K562 (cell line): ENCODE measurements around the gene RPS19BP1. TPM values are rescaled to one million over a fixed set of nuclear protein-coding genes. Genes with fewer than 3 reads are reported as not detected.

Experiments
- ATAC-seq: fragments of 200-7000 bp; cut with Tn5 transposase; 3 replicates; pipeline ENCODE4 v1.9.1; 2020; ENCODE audit warnings: moderate library complexity
- BruUV-seq: library from RNA; stranded (reverse); fragments of 400-500 nt; replicated peaks from 2 replicates; lab custom pipeline; 2021; lab: Mats Ljungman, UMichigan
- CTCF ChIA-PET: fragments of 300-600 bp; formaldehyde crosslinking; extraction: SDS; loops from one replicate; lab custom pipeline; 2021; ENCODE audit warnings: low intra/inter-chr PET ratio; lab: Yijun Ruan, JAX
- POLR2A ChIA-PET: fragments of 300-600, 350-650 bp; sonication (Branson Sonifier 250); formaldehyde crosslinking; extraction: SDS; loops from one replicate; lab custom pipeline; 2021; ENCODE audit warnings: antibody characterized with exemption, inconsistent platforms; lab: Yijun Ruan, JAX
- DNase-seq, 4 experiments: peaks; one replicate each; pipeline versions ENCODE4 v3.0.0 to v3.0.0-alpha.2; 2011 to 2018; ENCODE audit warnings: low spot score in 3 of 4, mixed read lengths in 3 of 4; ENCODE audit errors: extremely low read depth in 1 of 4
- FAIRE-seq: peaks from 2 replicates; lab custom pipeline; 2011; peaks lifted over from hg19 to GRCh38; lab: Jason Lieb, UNC
- H2AFZ ChIP-seq: 2 replicates; pipeline ENCODE4 v1.6.0; 2011; ENCODE audit warnings: low read depth, low read length, control low read depth, inconsistent platforms
- H3K27ac ChIP-seq: fragments of 200-600 bp; 3 replicates; pipeline ENCODE4 v1.8.0; 2011; ENCODE audit warnings: low read depth, mild to moderate bottlenecking, control low read depth, inconsistent platforms, low read length, moderate library complexity, mixed read lengths; ENCODE audit errors: extremely low read depth
- H3K27me3 ChIP-seq, 2 experiments: fragments of 300-600 bp in 1 of 2; 2 replicates in 1 of 2; 3 replicates in 1 of 2; pipeline versions ENCODE4 v1.6.0 to v1.8.0; 2011; ENCODE audit warnings: inconsistent platforms in 2 of 2, low read length in 2 of 2, mild to moderate bottlenecking in 1 of 2, mixed read lengths in 1 of 2, moderate library complexity in 1 of 2; ENCODE audit not compliant: control insufficient read depth in 2 of 2, insufficient read depth in 2 of 2
- H3K36me3 ChIP-seq: fragments of 300-600 bp; 3 replicates; pipeline ENCODE4 v1.8.0; 2011; ENCODE audit warnings: mild to moderate bottlenecking, low read length, inconsistent platforms; ENCODE audit not compliant: control insufficient read depth, insufficient read depth
- H3K4me1 ChIP-seq, 2 experiments: fragments of 200-600 bp in 1 of 2; replicated peaks in 1 of 2; 2 replicates in 1 of 2; 3 replicates in 1 of 2; pipeline versions ENCODE4 v1.5.1 to v1.8.0; 2011; ENCODE audit warnings: inconsistent platforms in 2 of 2, low read length in 2 of 2, mild to moderate bottlenecking in 1 of 2, mixed read lengths in 1 of 2, moderate library complexity in 1 of 2; ENCODE audit not compliant: control insufficient read depth in 2 of 2, insufficient read depth in 2 of 2
- H3K4me2 ChIP-seq: 2 replicates; pipeline ENCODE4 v1.6.1; 2011; ENCODE audit warnings: low read length, control low read depth, inconsistent platforms, mixed read lengths; ENCODE audit not compliant: insufficient read depth
- H3K4me3 ChIP-seq: fragments of 200-600 bp; sonication (generic), shearing (Covaris generic); 2 replicates; pipeline ENCODE4 v1.5.1; 2016; ENCODE audit warnings: control low read depth, inconsistent platforms
- H3K79me2 ChIP-seq: fragments of 200-600 bp; 3 replicates; pipeline ENCODE4 v1.8.0; 2011; ENCODE audit warnings: low read length, inconsistent platforms; ENCODE audit not compliant: control insufficient read depth, insufficient read depth
- H3K9ac ChIP-seq, 2 experiments: 2 replicates each; pipeline versions ENCODE4 v1.6.0 to v1.6.1; 2011; ENCODE audit warnings: low read depth in 2 of 2, low read length in 2 of 2, control low read depth in 1 of 2, inconsistent platforms in 1 of 2, mild to moderate bottlenecking in 1 of 2, mixed read lengths in 1 of 2; ENCODE audit not compliant: insufficient read depth in 1 of 2
- H3K9me1 ChIP-seq: one replicate; pipeline ENCODE4 v1.6.0; 2011; ENCODE audit warnings: inconsistent platforms, mild to moderate bottlenecking, low read length, moderate library complexity; ENCODE audit not compliant: control insufficient read depth, insufficient read depth
- H3K9me3 ChIP-seq: replicated peaks from 2 replicates; pipeline ENCODE4 v1.5.1; 2011; ENCODE audit warnings: low read depth, low read length, inconsistent platforms; ENCODE audit not compliant: control insufficient read depth, insufficient read depth
- H4K20me1 ChIP-seq: replicated peaks from 2 replicates; pipeline ENCODE4 v1.6.1; 2011; ENCODE audit warnings: low read length, inconsistent platforms, mixed read lengths; ENCODE audit not compliant: control insufficient read depth, insufficient read depth
- CEBPG ChIP-seq, 3 experiments: fragments of 200-800 bp in 1 of 3; sonication (Bioruptor generic) in 1 of 3; sonication (generic) in 1 of 3; formaldehyde crosslinking in 1 of 3; IDR thresholded peaks in 2 of 3; conservative IDR thresholded peaks in 1 of 3; 2 replicates each; pipeline versions ENCODE4 v1.6.1 to v1.8.0; 2016 to 2022; ENCODE audit warnings: missing compliant biosample characterization in 2 of 3, missing genetic modification characterization in 2 of 3, mild to moderate bottlenecking in 1 of 3, missing genetic modification reagents in 1 of 3
- FOSL1 ChIP-seq: fragments of 200-800 bp; sonication (Bioruptor generic); conservative IDR thresholded peaks from 2 replicates; pipeline ENCODE4 v1.6.1; 2016; ENCODE audit warnings: missing genetic modification characterization, missing compliant biosample characterization
- SIX5 ChIP-seq, 2 experiments: IDR thresholded peaks; 2 replicates each; pipeline ENCODE4 v1.6.1; 2011; ENCODE audit warnings: low read length in 2 of 2, borderline replicate concordance in 1 of 2, low read depth in 1 of 2, mild to moderate bottlenecking in 1 of 2, moderate library complexity in 1 of 2; ENCODE audit not compliant: insufficient read depth in 1 of 2
- TCF3 ChIP-seq: sonication (generic); formaldehyde crosslinking; IDR thresholded peaks from 2 replicates; pipeline ENCODE4 v1.4.0; 2020; ENCODE audit warnings: mild to moderate bottlenecking, missing genetic modification reagents
- WGBS: fragments of 100-300 bp; shearing (Covaris generic); methylation state at CpG from one replicate; pipeline ENCODE4 v1.1.6; 2016; ENCODE audit warnings: low coverage, mixed read lengths; ENCODE audit not compliant: insufficient coverage; ENCODE audit errors: missing lambda C conversion rate; 5-methylcytosine and 5-hydroxymethylcytosine counted together
- in situ Hi-C: fragments of 300-500 bp; cut with MboI; formaldehyde crosslinking; loops from 4 replicates; pipeline ENCODE4 v1.15.0; 2018; ENCODE audit warnings: inconsistent platforms, mixed read lengths
- intact Hi-C: fragments of 100-400 bp; cut with micrococcal nuclease; formaldehyde crosslinking; loops from 2 replicates; pipeline ENCODE4 v1.14.2; 2022
- polyA plus RNA-seq, 8 experiments: library from polyadenylated mRNA; depleted of rRNA in 4 of 8; stranded (reverse) in 5 of 8; unstranded in 3 of 8; fragments of >200 nt; fragmentation: Nextera tagmentation in 2 of 8; fragmentation: Illumina TruSeq in 1 of 8; extraction: Ambion mirVana in 2 of 8; extraction: Trizol in 1 of 8; gene quantifications; 2 replicates each; pipeline versions ENCODE4 v1.2.1 to v1.2.3, GENCODE V29; 2011 to 2014; ENCODE audit warnings: inconsistent platforms in 1 of 8, missing spikeins in 1 of 8
- total RNA-seq, 7 experiments: library from RNA; depleted of rRNA in 6 of 7; stranded (reverse); fragments of >200 nt in 6 of 7; fragmentation: Illumina TruSeq in 2 of 7; extraction: Trizol in 2 of 7; gene quantifications; 2 replicates each; pipeline versions ENCODE4 v1.2.1 to v1.2.3, GENCODE V29; 2011 to 2021; ENCODE audit warnings: low replicate concordance in 1 of 7
- TF ChIP-seq, protein P1 (sequence below): sonication (generic); formaldehyde crosslinking; IDR thresholded peaks from 2 replicates; pipeline ENCODE4 v1.8.1; 2022; ENCODE audit warnings: missing genetic modification reagents

Gene RPS19BP1
- total and polyA plus RNA-seq, 9 of the 15 experiments (the other 6 are each of a cell fraction or from before 2014, with no cell fraction given): 3.0 to 223 (median 84.3) TPM

DNA sequence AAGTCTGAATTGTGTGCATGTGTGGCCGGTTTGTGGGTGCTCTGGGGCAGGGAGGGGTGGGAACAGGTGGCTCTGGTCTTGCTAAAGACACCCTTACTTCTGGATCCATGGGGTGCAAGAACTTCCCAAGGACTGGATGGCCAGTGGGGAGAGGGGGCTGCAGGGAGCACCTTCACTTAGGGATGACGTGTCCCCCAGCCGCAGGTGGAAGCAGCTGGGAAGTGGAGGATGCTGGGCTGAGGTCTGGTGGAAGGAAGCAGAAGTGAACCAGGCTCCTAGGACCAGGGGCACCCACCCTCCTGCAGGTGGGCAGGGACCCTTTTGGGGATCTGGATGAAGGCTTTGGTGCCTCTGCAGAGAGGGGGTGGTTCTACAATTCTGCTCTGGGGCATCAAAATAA, 40.4 kb downstream of the RPS19BP1 start (continued):
- TF ChIP-seq, protein P1, sequence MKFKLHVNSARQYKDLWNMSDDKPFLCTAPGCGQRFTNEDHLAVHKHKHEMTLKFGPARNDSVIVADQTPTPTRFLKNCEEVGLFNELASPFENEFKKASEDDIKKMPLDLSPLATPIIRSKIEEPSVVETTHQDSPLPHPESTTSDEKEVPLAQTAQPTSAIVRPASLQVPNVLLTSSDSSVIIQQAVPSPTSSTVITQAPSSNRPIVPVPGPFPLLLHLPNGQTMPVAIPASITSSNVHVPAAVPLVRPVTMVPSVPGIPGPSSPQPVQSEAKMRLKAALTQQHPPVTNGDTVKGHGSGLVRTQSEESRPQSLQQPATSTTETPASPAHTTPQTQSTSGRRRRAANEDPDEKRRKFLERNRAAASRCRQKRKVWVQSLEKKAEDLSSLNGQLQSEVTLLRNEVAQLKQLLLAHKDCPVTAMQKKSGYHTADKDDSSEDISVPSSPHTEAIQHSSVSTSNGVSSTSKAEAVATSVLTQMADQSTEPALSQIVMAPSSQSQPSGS (CRISPR knock-in tag): no peak
- TF ChIP-seq CEBPG (CRISPR knock-in tag; IDR thresholded peaks at IDR 0.05) (no peak), CEBPG (tag; conservative IDR thresholded peaks at IDR 0.05 in 1 of 2, IDR thresholded peaks at IDR 0.05 in 1 of 2) (no peak), TCF3 (CRISPR knock-in tag) (no peak), FOSL1 (tag) (no peak)

DNA sequence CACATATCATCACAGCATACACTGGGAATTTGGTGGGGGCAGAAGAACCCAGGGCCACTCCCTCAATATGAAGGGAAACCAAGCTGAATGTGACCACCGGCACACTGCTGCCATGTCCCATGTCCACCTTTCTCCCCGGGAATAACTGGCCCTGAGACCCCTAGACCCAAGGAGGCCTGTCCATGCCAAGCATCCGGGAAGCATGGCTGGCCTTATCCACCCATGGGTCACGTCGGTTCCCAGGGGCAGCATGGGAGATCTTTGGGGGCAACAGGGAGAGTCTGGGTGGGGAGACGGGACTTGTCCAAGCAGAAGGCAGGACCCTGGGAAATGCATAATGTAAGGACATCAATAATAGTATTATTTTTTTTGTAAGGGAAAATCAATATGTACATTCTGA, 40.9 kb downstream of the RPS19BP1 start:
- Histone ChIP-seq H3K9ac (0 out of 4 replicates have a peak overlapping the region, but pooled peaks of 1 of the 2 experiments have one; percentile 75), H4K20me1 (no peaks in the 10 kb centered on the region), H3K4me1 (peaks cover 39 to 47% of the 10 kb centered on the region in 2 experiments), H3K4me3 (no peak overlapping the region), H3K9me1 (no peaks in the 10 kb centered on the region), H3K4me2 (no peak overlapping the region), H3K9me3 (no peaks in the 10 kb centered on the region), H2AFZ (no peak overlapping the region), H3K27ac (no peak overlapping the region), H3K79me2 (peaks cover 26% of the 10 kb centered on the region; the same call in 2 of the 3 replicates), H3K36me3 (peaks cover 10% of the 10 kb centered on the region; the same call in 1 of the 3 replicates), H3K27me3 (no peaks in the 10 kb centered on the region)
- DNase-seq: no peak
- CTCF ChIA-PET: no interaction called here
- 57% methylated on average over 4 of the region's 6 CpGs for WGBS
- no peak for TF ChIP-seq SIX5 (IDR thresholded peaks at IDR 0.05; ENCODE audit: borderline replicate concordance in 1 of 2, insufficient read depth in 1 of 2, low read depth in 1 of 2, low read length in 2 of 2)
- intact Hi-C loops: no loop called here
- no peak for FAIRE-seq
- POLR2A ChIA-PET: interaction anchor here (1.5 kb wide), 1 partner anchor 31 kb away, joined by 4 read pairs; no protein-coding TSS in a partner anchor
- in situ Hi-C loops: no loop called here
- no TSS peak for BruUV-seq
- ATAC-seq: no peak
